ENCODE data around the gene PRKAR1B.
A peak's percentile ranks its signal among the peaks of the same experiment; 100 is the strongest.

Gene PRKAR1B

DNA sequence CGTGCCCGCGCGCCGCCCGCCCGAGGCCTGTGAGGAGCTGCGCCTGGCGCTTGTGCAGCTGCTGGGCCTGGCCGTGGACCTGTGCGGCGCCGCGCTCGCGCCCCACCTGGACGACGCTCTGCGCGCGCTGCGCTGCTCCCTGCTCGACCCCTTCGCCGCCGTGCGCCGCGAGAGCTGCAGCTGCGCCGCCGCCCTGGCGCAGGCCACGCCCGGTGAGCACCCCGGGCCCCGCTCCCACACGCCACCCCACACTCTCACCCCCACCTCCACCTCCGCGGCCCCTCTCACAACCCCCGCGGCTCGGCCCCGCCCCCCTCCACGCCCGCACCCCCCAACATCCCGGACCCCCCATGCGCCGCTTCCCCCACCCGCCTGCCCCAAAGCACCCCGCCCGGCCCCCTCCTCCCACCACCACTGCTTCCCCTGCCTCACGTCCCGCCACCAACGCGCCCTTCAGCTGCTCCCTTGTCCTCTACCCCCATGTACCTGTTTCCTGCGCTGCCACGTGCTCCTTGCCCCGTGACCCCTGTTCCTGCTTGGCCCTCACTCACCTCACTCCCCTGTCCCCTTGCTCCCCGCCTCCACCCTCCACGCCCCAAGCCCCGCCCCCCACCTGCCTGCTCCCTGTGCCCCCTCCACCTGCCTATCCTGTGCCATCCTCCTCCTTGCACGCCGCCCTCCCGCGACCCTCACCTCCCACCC is at the start of gene PRKAR1B:
PRKAR1B (minus strand) TSS at position 178 of the 702 bp plus-strand sequence. CDS start 15,776 bp downstream, outside the sequence.
- intact Hi-C loops (cut with micrococcal nuclease) = no loop called here
- Mint-ChIP-seq H3K36me3 (ENCODE audit: low read depth) (peaks cover 14% of the 10 kb centered on the region), H3K4me1 (ENCODE audit: low read depth) (peaks cover 19% of the 10 kb centered on the region), H3K27ac (peak within 1 kb of the TSS; percentile 72), H3K27me3 (no peaks in the 10 kb centered on the region), H3K9me3 (peaks cover 21% of the 10 kb centered on the region), H3K4me3 (peak within 1 kb of the TSS; percentile 77)

DNA sequence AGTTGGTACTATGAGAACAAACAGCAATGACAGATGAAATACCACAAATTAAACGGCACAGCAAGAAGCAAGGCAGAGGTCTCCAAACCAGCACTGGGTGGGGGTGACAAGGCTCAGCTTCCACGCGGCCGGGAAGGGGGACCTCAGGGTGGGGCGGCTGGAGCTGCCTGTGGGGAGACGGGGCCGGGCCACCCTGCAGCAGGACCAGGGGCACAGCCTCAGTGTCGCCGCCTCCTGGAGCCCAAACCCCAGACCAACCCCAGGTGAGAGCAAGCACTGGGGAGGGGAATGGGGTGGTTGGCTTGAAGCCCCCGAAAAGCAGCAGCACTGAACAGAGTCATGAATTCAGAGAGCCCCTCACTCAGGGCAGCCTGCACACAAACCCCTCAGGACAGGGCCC is 49.3 kb upstream of the PRKAR1B start:
- H3K36me3 Mint-ChIP-seq (ENCODE audit: low read depth) = peaks cover 99% of the 10 kb centered on the region
- H3K4me3 Mint-ChIP-seq = no peak overlapping the region
- intact Hi-C loops (cut with micrococcal nuclease) = no loop called here
- no peaks in the 10 kb centered on the region for H3K9me3 Mint-ChIP-seq
- no peaks in the 10 kb centered on the region for H3K4me1 Mint-ChIP-seq (ENCODE audit: low read depth)
- H3K27ac Mint-ChIP-seq = no peak overlapping the region
- no peaks in the 10 kb centered on the region for H3K27me3 Mint-ChIP-seq

DNA sequence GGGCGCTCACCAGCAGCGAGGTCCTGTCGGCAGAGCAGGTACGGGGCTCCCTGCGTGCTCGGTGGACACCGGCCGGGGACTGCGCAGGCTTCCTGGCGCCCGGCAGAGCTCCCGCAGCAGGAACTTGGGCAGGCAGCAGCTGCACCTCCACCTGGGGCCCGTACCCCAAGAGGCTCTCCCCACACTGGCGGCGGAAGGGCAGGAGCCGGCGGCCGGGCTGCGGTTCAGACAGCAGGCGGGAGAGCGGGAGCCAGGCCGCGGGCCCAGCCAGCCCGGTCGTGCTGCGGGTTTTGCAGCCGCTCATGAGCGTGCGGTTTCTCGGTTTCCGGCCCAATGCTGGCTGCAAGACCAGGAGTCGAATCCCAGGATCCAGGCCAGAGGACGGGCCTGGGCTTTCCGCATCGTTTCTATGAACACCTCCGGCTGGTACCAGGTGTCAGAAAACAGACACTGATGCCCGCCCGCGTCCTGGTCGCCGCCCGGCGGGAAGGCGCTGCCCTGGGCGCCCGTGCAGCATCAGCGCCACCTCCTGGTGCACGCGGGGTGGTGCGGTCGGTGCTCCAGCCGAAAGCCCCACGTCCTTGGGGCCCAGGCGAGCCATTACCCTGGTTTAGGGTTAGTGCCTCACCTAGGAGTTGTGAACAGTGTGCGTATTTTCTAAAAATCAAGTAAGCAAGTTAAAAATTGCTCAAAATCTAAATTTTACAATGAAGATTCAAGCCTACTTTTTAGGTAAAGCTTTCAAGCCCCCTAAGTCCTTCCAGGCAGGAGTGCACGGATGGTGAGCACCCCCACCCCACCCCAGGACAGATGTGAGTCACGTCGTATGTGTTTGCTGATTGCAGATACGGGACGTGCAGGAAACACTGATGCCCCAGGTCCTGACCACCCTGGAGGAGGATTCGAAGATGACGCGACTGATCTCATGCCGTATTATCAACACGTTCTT is 47.4 kb upstream of the PRKAR1B start:
- H3K9me3 Mint-ChIP-seq = no peaks in the 10 kb centered on the region
- H3K4me3 Mint-ChIP-seq = no peak overlapping the region
- H3K4me1 Mint-ChIP-seq (ENCODE audit: low read depth) = no peaks in the 10 kb centered on the region
- peaks cover 96% of the 10 kb centered on the region for H3K36me3 Mint-ChIP-seq (ENCODE audit: low read depth)
- H3K27ac Mint-ChIP-seq = no peak overlapping the region
- no peaks in the 10 kb centered on the region for H3K27me3 Mint-ChIP-seq
- intact Hi-C loops (cut with micrococcal nuclease) = loop anchor here (2.0 kb wide), 1 partner anchor 452 kb away; no protein-coding TSS in a partner anchor

DNA sequence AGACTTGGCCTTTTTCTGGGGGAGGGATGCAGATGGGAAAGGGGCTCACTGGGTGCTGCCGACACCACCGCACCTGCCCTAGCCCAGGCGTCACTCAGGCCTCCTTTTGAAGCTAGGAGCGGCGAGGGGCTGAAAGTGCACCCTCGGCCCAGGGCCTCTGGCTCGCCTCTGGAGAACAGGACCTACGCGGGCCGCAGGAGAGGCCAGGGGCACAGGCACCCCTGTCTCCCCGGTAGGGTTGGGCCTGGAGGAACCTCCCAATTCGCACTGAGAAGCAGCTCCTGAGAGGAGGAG is 46.5 kb upstream of the PRKAR1B start:
- intact Hi-C loops (cut with micrococcal nuclease) = no loop called here
- Mint-ChIP-seq H3K9me3 (no peaks in the 10 kb centered on the region), H3K36me3 (ENCODE audit: low read depth) (peaks cover 96% of the 10 kb centered on the region), H3K27me3 (no peaks in the 10 kb centered on the region), H3K4me3 (no peak overlapping the region), H3K4me1 (ENCODE audit: low read depth) (no peaks in the 10 kb centered on the region), H3K27ac (no peak overlapping the region)

DNA sequence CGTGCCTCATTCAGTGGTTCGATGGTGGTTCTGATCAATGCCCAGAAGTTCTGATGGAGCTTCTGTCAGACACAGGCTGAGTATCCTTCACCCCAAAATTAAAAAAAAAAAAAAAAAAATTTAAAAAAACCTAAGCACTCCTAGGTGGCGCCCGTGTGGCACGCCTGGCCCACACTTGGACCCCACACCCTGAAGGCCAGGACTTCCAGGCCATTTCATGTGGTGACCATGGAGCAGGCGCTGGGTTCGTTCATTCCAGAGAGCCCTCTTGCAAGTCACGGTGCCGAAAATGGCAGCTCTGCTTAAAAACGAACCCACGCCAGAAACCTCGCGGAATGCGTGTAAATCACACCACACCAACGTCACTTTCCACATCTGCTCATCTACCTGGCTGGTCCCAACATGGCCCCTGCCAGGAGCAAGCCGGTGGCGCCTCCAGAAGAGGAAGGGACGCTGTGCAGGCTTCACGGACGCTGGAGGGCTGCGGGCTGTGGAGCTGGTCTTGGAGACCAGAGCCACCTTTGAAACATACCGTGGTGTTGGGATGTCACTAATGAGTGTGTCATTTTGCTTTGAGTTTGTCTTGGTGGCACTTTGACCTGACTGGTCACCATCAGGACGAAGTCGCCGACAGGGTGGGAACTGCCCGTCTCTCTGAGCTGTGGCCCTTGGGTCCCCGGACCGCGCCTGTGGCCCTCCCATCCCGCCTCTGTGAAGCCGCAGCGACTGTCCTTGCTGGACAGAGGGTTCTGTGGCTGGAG is 46.0 kb upstream of the PRKAR1B start:
- Mint-ChIP-seq H3K4me3 (no peak overlapping the region), H3K36me3 (ENCODE audit: low read depth) (peaks cover 96% of the 10 kb centered on the region), H3K4me1 (ENCODE audit: low read depth) (no peaks in the 10 kb centered on the region), H3K27me3 (no peaks in the 10 kb centered on the region), H3K27ac (no peak overlapping the region), H3K9me3 (no peaks in the 10 kb centered on the region)
- intact Hi-C loops (cut with micrococcal nuclease) = no loop called here

DNA sequence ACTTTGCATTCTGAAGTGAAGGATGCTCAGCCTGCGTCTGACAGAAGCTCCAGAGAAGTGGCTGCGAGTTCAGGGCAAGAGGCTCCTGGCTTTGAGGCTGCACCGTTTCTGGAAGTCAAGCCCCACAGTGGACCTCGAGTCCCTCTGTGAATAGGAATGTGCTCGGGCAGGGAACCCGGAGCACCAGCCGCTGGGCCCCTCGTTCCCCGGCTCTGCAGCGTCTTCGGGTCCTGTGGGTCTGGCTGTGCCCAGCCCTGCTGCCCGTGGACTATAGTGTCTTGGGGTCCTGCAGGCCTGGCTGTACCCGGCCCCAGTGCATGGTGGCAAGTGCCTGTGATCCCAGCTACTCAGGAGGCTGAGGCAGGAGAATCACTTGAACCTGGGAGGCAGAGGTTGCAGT is 45.3 kb upstream of the PRKAR1B start:
- Mint-ChIP-seq H3K4me3 (no peak overlapping the region), H3K36me3 (ENCODE audit: low read depth) (peaks cover 96% of the 10 kb centered on the region), H3K4me1 (ENCODE audit: low read depth) (no peaks in the 10 kb centered on the region), H3K27ac (no peak overlapping the region), H3K27me3 (no peaks in the 10 kb centered on the region), H3K9me3 (no peaks in the 10 kb centered on the region)
- intact Hi-C loops (cut with micrococcal nuclease) = no loop called here

DNA sequence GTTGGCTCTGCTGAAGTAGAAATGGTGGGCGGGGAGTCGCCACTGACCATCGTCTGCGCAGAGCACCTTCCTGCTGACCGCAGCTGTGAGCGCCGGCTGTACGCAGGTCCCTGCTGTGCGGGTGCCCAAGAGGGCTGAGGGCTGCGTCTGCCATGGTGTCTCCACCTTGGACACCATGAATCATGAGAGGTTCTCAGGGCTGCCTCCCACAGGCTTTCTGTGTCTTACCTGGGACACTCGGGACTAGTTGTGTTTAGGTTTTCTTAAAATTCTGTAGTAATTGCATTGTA is 44.9 kb upstream of the PRKAR1B start:
- H3K4me1 Mint-ChIP-seq (ENCODE audit: low read depth) = no peaks in the 10 kb centered on the region
- H3K9me3 Mint-ChIP-seq = no peaks in the 10 kb centered on the region
- H3K27ac Mint-ChIP-seq = no peak overlapping the region
- no peak overlapping the region for H3K4me3 Mint-ChIP-seq
- peaks cover 96% of the 10 kb centered on the region for H3K36me3 Mint-ChIP-seq (ENCODE audit: low read depth)
- H3K27me3 Mint-ChIP-seq = no peaks in the 10 kb centered on the region
- intact Hi-C loops (cut with micrococcal nuclease) = no loop called here

DNA sequence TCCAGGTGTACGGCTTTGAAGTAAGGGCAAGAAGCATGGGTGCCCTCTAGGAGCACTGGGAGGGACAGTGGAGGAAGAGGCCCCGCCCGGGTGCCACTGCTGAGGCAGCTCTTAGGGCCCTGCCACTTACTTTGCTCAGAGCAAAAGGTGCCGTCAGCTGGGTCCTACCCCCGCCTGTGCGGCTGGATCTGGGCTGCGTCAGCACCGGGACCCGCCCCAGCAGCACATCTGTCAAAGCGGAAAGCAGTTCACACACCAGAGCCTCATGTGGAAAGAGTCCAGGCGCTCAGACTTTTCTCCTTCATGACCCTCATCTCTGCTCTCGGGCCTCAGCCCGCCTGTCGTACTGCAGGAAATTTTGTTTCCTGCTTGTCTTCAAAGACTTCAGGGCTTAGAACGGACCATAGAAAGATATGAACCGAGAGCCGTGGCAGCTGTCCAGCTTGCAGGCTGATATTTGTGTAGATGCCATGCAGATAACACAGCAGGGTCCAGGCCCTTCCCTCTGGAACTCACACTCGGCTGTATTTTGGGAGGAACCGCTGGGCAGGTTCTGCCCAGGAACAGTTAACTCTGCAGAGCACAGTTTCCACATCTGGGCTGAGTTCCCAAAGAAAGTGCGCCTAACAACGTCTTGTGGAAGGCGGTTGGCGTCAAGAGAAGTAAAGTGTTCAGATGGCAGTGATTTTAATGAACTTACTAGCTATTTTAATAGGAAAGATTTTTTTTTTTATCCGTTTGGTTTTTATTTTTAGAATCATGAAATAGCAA is 44.3 kb upstream of the PRKAR1B start:
- no peaks in the 10 kb centered on the region for H3K4me1 Mint-ChIP-seq (ENCODE audit: low read depth)
- H3K36me3 Mint-ChIP-seq (ENCODE audit: low read depth) = peaks cover 90% of the 10 kb centered on the region
- H3K27me3 Mint-ChIP-seq = no peaks in the 10 kb centered on the region
- H3K27ac Mint-ChIP-seq = no peak overlapping the region
- H3K4me3 Mint-ChIP-seq = no peak overlapping the region
- intact Hi-C loops (cut with micrococcal nuclease) = no loop called here
- no peaks in the 10 kb centered on the region for H3K9me3 Mint-ChIP-seq

DNA sequence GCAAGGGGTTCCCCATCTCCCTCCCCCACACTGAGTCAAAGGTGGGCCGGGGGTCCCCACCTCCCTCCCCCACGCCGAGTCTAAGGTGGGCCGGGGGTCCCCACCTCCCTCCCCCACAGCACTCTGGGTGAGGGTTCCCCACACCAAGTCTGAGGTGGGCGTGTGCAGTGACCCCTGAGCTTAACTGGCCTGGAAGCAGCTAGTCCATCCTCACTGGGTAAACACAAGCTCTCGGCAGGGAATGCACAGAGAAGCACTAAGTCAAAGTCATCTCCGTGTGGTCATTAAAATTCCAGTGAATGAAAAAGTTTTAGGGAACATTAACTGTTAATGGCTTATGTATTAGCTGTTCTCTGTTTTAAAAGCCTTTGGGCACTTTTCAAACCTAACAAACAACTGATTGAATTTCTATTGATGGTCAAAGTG is 43.7 kb upstream of the PRKAR1B start:
- Mint-ChIP-seq H3K27ac (no peak overlapping the region), H3K36me3 (ENCODE audit: low read depth) (peaks cover 84% of the 10 kb centered on the region), H3K27me3 (no peaks in the 10 kb centered on the region), H3K4me1 (ENCODE audit: low read depth) (no peaks in the 10 kb centered on the region), H3K4me3 (no peak overlapping the region), H3K9me3 (no peaks in the 10 kb centered on the region)
- intact Hi-C loops (cut with micrococcal nuclease) = no loop called here

DNA sequence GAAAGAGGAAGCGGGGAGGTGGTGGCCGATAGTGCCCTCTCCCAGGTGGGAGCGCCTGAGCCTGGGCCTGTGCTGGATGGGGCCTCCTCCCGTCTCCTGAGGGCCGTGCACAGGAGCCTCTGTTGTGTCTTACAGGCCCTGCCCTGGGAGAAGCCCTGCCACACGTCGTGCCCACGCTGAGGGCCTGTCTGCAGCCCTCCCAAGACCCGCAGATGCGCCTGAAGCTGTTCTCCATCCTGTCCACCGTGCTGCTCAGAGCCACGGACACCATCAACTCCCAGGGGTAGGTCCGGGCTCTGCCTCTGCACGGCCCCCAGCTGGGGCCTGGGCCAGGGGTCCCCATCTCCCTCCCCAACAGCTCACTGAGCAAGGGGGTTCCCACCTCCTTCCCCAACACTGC is 43.3 kb upstream of the PRKAR1B start:
- Mint-ChIP-seq H3K4me3 (no peak overlapping the region), H3K9me3 (no peaks in the 10 kb centered on the region), H3K4me1 (ENCODE audit: low read depth) (no peaks in the 10 kb centered on the region), H3K36me3 (ENCODE audit: low read depth) (peaks cover 84% of the 10 kb centered on the region), H3K27me3 (no peaks in the 10 kb centered on the region), H3K27ac (no peak overlapping the region)
- intact Hi-C loops (cut with micrococcal nuclease) = no loop called here

DNA sequence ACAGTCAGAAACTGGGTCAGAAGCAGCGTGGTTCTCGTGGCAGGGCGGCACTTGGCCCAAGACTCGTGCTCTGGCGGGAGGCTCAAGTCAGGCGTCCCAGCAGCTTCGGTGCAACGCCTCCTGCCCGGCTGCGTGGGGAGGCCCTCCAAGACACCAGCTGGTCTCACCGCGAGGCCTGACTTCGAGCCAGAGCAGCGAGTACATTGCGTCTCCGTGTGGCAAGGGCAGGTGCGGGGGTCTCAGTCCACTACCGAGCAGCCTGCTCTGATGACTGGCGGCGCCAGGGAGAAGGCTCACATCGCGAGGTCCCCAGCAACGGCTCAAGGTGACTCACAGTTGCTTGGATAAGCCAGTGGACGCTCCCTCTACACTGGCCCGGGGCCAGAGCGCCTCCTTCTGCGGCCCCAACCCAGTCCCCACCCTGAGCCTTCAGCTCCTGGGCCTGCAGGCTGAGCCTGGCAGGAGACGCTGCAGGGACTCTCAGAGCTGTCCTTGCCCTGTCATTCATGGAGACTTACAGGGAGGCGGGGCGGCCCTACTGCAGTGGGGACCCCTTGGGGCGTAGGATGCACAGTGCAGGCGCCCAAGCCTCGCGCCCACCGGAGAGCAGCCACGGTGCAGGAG is 41.9 kb upstream of the PRKAR1B start:
- H3K4me1 Mint-ChIP-seq (ENCODE audit: low read depth) = no peaks in the 10 kb centered on the region
- H3K27ac Mint-ChIP-seq = no peak overlapping the region
- peaks cover 84% of the 10 kb centered on the region for H3K36me3 Mint-ChIP-seq (ENCODE audit: low read depth)

DNA sequence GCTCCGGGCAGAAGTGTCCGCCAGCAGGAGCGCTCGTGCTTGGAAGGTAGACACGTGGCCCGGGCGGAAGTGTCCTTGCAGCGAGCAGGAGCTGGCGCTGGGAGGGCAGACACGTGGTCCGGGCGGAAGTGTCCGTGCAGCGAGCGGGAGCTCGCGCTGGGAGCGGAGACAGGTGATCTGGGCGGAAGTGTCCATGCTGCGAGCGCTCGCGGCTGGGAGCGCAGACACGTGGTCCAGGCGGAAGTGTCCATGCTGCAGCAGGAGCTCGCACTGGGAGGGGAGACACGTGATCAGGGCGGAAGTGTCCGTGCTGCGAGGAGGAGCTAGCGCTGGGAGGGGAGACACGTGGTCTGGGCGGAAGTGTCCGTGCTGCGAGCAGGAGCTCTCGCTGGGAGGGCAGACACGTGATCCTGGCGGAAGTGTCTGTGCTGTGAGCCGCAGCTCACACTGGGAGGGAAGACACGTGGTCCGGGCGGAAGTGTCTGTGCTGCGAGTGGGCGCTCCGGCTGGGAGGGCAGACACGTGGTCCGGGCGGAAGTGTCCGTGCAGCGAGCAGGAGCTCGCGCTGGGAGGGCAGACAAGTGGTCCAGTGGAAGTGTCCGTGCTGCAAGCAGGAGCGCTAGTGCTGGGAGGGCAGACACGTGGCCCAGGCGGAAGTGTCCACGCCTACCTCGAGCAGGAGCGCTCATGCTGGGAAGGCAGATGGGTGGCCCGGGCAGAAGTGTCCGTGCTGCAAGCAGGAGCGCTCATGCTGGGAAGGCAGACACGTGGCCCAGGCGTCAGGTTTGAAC is 41.1 kb upstream of the PRKAR1B start:
- no peaks in the 10 kb centered on the region for H3K9me3 Mint-ChIP-seq
- H3K36me3 Mint-ChIP-seq (ENCODE audit: low read depth) = peaks cover 84% of the 10 kb centered on the region
- no peak overlapping the region for H3K4me3 Mint-ChIP-seq
- no peaks in the 10 kb centered on the region for H3K4me1 Mint-ChIP-seq (ENCODE audit: low read depth)
- H3K27ac Mint-ChIP-seq = no peak overlapping the region
- intact Hi-C loops (cut with micrococcal nuclease) = no loop called here
- H3K27me3 Mint-ChIP-seq = no peaks in the 10 kb centered on the region

More for the DNA sequence above, 41.9 kb upstream of the PRKAR1B start:
- Mint-ChIP-seq H3K27me3 (no peaks in the 10 kb centered on the region), H3K9me3 (no peaks in the 10 kb centered on the region), H3K4me3 (no peak overlapping the region)
- intact Hi-C loops (cut with micrococcal nuclease) = no loop called here

DNA sequence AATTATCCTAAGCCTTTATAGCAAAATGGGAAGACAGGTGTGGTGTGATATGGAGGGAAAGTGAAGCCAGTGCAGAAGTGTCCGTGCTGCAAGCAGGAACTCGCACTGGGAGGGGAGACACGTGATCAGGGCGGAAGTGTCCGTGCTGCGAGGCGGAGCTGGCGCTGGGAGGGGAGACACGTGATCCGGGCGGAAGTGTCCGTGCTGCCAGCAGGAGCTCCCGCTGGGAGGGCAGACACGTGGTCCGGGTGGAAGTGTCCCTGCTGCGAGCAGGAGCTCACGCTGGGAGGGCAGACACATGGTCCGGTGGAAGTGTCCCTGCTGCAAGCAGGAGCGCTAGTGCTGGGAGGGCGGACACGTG is 40.5 kb upstream of the PRKAR1B start:
- Mint-ChIP-seq H3K4me3 (no peak overlapping the region), H3K27ac (no peak overlapping the region), H3K9me3 (no peaks in the 10 kb centered on the region), H3K36me3 (ENCODE audit: low read depth) (peaks cover 84% of the 10 kb centered on the region), H3K4me1 (ENCODE audit: low read depth) (no peaks in the 10 kb centered on the region), H3K27me3 (no peaks in the 10 kb centered on the region)
- intact Hi-C loops (cut with micrococcal nuclease) = no loop called here

All from dendritic cell treated with granulocyte-macrophage colony-stimulating factor and Interleukin-4, amounts not matched to agents 40 ng/mL and 50 ng/mL, for 4 days (primary cell).